ENCODE data around the gene ANKRD63. TPM values are rescaled to one million over a fixed set of nuclear protein-coding genes. Genes with fewer than 3 reads are reported as not detected.

Gene ANKRD63
- total RNA-seq, 1 experiment from 2014 or later = 14.9 TPM

DNA sequence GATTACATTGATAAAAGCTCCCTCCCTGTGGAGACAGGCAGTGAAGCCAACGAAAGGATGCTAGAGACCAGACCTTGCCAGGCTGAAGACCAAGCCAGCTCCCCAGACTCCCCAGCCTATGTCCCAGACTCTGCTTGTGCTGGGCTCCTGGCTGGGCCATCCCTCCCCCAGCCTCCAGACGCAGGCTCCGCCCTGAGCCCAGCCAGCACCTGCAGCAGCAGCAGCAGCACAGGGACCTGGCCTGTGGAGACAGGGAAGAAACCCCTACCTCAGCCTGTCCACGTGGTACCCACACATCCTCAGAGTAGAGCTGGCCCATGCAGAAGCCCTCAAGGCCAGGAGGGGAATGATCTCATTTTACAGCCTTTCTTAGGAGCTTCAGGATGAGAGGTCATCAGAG, 13.3 kb downstream of the ANKRD63 start:
- in situ Hi-C loops (cut with HindIII; ENCODE audit: low sequenced_read_pairs) = loop anchor here (5.0 kb wide), 1 partner anchor 47 kb away; no protein-coding TSS in a partner anchor
- no peak for DNase-seq (ENCODE audit: low spot score)

DNA sequence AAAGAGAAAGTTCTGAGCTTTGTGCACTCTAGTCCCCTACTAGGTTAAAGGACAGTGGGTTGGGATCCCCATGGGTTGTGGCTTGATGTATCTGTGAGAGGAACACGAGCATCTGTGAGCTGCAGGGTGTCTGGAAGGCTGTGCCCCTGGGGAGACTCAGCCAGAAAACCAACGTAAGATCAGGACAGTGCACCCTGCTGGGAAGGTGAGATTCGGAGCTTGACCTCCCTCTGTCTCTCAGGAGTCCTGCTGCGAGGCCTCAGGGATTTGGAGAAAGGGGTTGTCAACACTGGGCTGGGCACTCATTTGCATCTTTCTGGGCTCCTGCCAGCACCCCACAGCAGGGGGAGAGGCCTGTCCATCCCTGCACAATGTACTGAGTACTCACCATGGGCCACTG, 15.2 kb downstream of the ANKRD63 start:
- DNase-seq (ENCODE audit: low spot score) = no peak
- in situ Hi-C loops (cut with HindIII; ENCODE audit: low sequenced_read_pairs) = no loop called here

DNA sequence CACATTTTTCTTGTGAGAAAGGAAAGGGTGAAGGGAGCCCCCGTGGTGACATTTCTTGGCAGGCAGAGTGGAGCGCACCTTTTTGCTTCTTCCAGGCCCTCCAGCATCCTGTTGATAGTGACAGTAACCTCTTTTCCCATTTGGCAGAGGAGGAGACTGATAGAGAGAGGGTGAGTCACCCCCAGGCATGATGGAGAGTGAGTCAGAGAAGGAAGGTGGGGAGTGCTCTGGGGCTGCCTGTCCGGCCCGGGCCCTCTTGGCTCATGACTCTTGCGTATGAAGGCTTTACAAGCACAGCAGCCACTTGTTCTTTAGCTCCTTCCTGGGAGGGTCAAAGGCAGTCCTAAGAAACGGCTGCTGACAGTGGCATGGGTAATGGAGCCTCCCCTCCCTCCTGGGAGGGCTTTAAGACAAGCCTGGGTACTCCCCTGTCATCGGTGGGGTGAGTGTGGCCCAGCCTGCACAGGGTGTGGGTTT, 16.0 kb downstream of the ANKRD63 start:
- in situ Hi-C loops (cut with HindIII; ENCODE audit: low sequenced_read_pairs) = no loop called here
- peak; percentile 38 for DNase-seq (ENCODE audit: low spot score)

DNA sequence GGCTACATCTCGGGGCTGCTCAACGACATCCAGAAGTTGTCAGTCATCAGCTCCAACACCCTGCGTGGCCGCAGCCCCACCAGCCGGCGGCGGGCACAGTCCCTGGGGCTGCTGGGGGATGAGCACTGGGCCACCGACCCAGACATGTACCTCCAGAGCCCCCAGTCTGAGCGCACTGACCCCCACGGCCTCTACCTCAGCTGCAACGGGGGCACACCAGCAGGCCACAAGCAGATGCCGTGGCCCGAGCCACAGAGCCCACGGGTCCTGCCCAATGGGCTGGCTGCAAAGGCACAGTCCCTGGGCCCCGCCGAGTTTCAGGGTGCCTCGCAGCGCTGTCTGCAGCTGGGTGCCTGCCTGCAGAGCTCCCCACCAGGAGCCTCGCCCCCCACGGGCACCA, 17.0 kb downstream of the ANKRD63 start:
- in situ Hi-C loops (cut with HindIII; ENCODE audit: low sequenced_read_pairs) = no loop called here
- no peak for DNase-seq (ENCODE audit: low spot score)

DNA sequence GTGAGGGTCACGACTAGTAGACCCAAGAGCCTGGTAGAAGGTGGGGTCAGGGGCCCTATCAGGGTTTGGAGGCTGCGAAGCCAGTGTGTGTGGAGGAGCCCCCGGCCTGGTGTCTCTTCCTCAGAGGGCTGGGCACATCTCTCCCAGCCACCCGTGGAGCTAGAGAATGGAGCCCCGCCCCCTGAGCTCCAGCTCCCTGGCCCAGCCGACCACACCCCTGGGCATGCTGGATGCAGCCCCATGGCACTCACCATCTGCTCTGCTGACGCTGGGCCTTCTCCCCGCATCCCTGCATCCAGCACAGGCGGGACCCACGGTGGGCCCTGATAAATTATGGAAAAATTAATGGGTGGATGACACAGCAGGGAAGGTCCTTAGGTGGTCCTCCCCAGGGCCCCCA, 17.5 kb downstream of the ANKRD63 start:
- in situ Hi-C loops (cut with HindIII; ENCODE audit: low sequenced_read_pairs) = no loop called here
- no peak for DNase-seq (ENCODE audit: low spot score)

DNA sequence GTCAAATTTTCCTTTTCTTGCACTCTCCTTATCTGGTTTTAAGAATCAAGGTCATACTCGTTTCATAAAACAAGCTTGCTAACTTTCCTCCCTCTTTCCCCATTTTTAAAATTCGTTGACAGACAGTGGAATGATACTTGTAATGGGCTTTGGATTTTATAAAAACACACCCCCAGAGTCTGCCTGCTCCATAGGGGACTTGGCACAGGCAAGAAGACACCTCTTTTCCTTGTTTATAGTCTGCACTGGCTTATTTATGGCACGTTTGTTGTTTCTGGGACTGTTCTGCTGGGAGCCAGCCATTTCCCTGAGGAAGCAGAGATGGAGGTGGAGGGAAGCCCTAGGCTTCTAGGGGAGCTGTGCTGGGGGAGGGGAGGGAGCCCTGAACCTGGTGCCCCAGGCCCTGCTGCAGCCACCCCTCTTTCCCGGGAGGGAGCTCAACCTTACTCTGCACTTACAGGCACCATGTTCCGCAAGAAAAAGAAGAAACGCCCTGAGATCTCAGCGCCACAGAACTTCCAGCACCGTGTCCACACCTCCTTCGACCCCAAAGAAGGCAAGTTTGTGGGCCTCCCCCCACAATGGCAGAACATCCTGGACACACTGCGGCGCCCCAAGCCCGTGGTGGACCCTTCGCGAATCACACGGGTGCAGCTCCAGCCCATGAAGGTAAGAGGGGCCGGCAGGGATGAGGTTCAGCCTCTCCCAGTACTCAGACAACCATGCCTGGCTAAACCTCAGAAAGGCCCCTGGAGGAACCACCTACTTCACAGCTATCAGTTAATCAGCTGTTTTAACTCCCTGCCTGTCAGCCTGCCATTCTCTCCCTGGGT, 18.3 kb downstream of the ANKRD63 start:
- in situ Hi-C loops (cut with HindIII; ENCODE audit: low sequenced_read_pairs) = no loop called here
- DNase-seq (ENCODE audit: low spot score) = no peak

DNA sequence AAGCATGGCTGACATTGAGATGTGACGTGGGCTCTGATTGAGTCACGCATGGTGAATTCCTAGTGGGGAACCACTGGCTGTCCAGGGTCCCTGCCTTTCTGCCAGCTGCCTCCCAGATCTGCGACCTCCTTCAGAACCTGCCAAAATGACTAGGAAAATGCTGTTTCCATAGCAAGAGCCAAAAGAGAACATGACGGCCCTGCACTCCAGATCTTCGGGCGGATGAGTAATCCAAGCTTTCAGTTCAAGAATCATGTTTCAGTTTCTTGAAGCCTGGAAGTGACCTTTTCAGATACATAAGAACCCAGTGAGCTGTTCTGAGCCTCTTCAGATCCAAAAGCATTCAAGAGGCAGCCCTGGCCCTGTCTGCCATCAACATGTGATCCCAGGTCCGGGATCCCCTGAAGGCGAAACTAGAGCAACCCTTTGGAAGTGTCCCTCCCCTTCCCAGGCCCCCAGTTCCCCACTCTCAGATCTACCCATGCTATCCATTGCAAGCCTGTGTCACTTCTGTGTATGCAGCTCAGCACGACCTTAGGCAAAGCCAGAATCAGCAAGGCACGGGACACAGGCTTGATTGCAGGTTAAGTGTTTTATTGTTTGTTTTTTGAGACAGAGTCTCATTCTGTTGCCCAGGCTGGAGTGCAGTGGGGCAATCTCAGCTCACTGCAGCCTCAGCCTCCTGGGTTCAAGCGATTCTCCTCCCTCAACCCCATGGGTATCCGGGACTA, 19.7 kb downstream of the ANKRD63 start:
- in situ Hi-C loops (cut with HindIII; ENCODE audit: low sequenced_read_pairs) = no loop called here
- DNase-seq (ENCODE audit: low spot score) = no peak

DNA sequence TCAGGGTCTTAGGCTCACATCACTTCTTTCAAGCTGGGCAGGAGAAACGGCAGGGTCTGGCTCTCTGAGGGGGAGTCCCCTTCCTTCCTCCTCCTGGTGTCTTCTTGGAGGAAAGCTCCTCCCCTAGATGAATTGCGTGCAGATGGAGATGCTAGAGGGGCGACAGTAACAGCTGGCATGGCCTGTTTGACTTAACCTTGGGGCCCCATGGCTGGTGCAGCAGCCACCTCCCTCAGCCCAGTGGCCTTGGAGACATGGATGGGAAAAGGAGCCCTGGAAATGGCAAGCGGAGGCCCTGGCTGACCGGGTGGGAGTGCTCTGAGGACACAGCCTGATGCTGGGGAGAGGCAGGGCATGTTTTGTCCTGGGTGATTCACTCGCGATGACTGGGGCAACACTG, 23.8 kb downstream of the ANKRD63 start:
- in situ Hi-C loops (cut with HindIII; ENCODE audit: low sequenced_read_pairs) = no loop called here
- DNase-seq (ENCODE audit: low spot score) = no peak

DNA sequence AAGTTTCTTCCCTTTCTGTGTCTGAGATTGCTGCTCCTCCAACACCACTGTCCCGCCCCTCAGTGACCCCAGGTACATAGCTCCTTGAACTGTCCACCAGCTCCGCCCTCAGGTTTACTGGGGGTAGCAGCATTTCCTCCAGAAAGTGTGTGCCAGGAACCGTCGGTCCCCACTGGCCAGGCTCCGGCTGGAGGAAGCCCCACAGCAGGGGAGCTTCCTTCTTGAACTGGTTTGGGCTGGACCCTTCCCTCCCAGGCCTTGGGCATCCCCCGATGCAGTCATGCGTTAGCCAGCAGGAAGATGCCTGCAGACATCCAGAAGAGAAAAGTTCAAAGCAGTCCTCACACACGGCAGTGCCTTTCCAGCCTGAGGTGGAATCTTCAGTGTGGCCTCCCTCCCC, 24.3 kb downstream of the ANKRD63 start:
- in situ Hi-C loops (cut with HindIII; ENCODE audit: low sequenced_read_pairs) = no loop called here
- DNase-seq (ENCODE audit: low spot score) = no peak

DNA sequence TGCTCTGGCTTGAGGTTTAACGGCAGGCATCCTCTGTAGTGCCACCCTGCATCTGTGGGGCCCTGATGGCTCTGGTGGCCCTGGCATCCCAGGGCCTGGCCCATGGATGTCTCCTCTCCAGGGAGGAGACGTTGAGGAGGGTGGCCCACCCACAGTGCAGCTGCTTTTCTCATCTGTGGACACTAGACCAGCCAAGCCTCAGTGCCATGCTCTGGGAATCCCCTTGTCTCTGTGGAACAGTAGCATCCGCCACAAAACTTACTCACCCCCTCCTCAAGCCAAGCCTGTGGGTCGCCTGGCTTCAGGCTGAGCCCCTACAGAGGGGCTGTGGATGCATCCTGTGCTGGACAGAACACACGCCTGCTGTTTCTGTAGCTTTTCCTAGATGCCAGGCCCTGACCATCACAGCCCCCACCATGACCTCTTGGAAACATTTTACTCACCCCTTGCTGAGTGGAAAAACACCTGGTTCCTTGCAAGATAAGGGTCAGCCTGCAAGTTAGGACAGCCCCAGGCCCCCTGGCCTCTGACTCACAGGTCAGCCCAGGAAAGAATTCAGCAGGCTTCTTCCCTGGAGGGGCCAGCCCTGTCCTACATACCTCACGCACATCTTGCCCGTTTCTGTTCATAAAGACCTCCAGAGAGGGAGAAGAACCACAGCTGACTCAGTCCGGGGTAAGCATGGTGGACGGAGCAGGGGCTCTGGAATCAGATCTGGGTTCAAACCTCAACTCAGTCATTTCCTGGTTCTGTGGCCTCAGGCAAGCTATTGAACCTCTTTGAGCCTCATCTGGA, 25.0 kb downstream of the ANKRD63 start:
- in situ Hi-C loops (cut with HindIII; ENCODE audit: low sequenced_read_pairs) = no loop called here
- DNase-seq (ENCODE audit: low spot score) = no peak

DNA sequence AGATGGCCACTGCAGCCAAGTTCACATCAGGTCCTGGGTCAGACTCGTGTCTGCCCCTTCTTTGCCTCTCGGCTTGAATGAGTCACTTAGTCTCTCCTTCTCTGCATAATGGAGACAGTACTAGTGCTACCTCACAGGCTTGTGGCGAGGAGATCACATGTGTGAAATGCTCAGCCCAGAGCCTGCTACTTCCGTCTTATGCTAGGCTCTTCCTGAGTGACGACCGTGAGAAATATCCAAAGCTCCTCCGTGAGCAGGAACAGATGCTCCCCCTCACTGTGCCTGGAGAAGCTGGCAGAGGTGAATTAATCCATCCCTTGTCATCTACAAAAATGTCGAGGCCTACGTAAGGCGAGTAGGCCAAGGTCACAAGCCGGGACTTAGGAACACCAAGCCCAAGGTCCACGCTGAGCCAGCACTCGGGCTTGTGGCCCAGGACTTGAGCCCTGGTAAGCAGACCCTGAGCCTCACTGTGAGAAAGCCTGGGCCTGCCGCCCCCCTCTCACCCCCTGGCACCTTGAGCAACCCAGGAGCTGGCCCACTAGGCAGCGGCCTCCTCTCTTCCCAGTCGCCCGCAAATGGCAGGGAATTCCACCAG, 26.1 kb downstream of the ANKRD63 start:
- in situ Hi-C loops (cut with HindIII; ENCODE audit: low sequenced_read_pairs) = no loop called here
- peak; percentile 62 for DNase-seq (ENCODE audit: low spot score)

DNA sequence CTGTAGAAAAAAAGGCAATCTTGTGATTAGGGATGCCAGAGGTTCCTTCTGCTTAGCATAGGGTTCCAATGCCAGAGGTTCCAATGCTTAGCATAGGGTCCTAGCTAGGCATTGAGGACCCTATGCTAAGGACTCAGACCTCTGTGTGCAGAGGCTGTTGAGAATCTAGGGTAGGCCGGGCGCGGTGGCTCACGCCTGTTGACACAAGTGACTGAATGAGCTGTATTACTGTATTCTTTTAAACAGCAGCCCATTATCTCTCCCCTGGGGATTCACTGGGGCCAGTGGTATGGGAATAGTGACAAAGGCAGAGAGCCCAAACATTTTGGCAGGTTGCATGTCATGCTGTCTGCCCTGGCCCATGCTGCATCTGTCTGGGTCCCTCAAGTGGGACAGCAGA, 27.8 kb downstream of the ANKRD63 start:
- no peak for DNase-seq (ENCODE audit: low spot score)
- in situ Hi-C loops (cut with HindIII; ENCODE audit: low sequenced_read_pairs) = no loop called here

DNA sequence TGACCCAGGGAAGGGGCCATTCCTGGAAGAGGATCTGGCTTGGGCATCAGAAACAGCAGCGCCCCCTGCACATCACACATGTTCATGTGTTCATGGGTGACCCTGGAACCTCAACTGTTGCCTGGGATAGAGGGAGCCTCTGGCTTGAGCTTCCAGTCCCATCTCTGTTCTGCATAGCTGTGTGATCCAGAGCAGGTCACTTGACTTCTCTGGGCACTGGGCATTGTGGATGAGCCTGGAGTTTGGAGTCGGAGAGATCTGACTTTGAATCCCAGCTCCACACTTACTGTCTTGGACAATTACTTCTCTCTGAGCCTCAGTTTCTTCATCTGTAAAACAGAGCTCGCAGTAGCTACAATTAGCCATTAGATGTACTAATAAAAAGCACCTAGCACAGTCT, 28.4 kb downstream of the ANKRD63 start:
- DNase-seq (ENCODE audit: low spot score) = no peak
- in situ Hi-C loops (cut with HindIII; ENCODE audit: low sequenced_read_pairs) = no loop called here

DNA sequence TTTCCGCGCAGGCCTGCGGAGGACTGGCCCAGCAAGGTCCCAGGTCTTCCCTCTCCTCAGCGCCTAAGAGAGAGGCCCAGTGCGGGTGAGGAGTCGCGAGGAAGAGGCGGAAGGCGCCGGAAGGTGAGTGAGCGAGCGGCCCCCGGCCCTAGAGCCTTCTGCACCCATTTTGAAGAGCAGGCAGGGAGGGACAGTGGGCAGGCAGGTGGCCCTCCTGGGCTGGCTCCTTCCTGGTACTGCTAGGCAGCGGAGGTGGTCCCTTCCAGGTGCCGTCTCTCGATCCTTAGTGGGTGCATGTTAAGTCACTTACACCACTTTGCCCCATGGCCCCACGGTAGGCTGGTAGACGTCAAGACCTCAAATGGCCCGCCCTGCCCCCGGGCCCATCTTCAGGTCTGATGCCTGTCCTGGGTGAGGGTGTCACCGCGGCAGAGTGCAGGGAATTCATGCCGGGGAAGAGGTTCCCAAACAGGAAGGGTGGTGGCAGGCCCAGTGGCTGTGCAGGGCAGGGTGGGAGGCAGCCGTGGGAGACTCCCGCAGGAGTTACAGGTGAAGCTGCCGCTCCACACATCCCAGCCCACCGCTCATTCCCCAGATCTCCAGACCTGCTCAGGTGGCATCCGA, 29.6 kb downstream of the ANKRD63 start:
- no peak for DNase-seq (ENCODE audit: low spot score)
- in situ Hi-C loops (cut with HindIII; ENCODE audit: low sequenced_read_pairs) = no loop called here

DNA sequence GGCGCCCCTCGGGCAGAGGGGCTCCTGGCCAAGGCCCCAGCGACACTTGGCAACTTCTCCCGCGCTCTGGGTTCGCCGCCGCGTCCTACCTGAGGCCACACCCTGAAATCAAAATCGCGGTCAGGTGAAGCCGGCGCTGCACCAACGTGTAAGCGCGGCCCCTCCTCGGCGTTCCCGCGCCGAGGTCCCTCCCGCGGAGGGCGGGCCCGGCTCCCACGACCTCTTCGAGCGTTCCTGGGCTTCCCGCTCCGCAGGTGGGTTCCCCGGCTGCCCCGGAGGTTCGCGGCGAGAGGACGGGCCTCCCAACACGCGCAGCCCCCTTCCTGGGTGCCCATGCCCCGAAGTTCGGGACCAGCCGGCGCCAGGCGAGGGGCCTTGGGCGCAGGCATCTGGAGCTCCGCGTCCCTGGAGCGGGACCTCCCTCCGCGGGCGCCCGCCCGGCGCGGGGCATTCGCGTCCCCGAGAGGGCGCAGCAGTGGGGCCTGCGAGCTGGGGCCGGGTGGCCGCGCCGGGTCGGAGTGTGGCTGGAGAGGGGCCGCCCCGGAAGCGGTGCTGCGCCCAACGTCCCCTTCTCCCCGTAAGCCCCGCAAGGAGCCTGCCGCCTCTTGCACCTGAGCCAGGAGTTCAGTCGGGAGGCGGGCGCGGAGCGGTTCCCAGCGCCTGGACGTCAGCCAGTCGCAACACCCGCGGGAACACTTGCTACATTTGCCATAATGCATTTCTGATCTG, 30.3 kb downstream of the ANKRD63 start:
- DNase-seq (ENCODE audit: low spot score) = peak; percentile 61

DNA sequence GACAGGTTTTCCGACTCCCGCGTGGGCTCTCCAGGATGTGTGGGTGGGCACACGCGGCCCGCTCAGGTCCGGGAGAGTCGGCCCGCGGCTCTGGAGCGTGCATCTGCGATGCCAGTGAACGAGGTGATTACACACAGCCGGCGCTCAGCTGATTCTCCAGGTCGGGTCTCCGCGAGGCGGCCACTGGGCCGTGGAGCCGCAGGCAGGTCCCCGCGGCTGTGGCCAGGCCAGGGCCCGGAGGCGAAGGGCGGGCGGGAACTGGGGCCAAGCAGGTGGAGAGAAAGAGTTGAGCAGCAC, 30.8 kb downstream of the ANKRD63 start:
- in situ Hi-C loops (cut with HindIII; ENCODE audit: low sequenced_read_pairs) = no loop called here
- DNase-seq (ENCODE audit: low spot score) = peak; percentile 51

More for the DNA sequence above, 30.3 kb downstream of the ANKRD63 start:
- in situ Hi-C loops (cut with HindIII; ENCODE audit: low sequenced_read_pairs) = no loop called here

DNA sequence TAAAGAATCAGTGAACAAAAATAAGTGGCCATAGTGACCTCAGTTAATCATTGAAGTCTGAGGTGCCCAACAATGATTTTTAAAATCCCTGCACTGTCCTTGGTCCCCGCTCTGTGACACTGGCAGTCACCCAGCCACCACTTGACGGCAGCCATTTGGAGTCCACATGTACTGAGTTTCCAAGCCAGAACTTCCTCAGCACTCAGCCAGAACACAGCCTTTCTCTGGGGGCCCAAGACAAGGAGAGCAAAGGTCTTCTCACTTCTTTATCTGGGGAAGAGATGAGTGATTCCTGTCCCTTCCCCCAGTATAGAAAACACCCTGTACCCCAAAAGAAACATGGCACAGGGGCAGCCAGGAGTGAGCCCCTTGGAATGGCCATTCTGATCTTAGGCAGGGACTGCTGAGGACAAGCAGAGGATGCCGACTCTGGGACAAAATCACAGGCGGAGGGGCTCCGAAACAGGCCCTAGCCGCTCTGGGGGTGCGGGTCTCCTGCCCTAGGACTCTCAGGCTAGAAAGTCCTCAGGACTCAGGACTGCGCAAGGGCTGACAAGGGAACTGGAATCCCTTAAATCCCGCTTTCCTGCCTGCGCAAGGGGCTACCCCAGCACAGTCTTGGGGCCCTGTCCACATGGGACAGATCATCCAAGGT, 31.3 kb downstream of the ANKRD63 start:
- in situ Hi-C loops (cut with HindIII; ENCODE audit: low sequenced_read_pairs) = no loop called here
- peak; percentile 61 for DNase-seq (ENCODE audit: low spot score)
